HS-27A (cell line): ENCODE results near the gene NEMP2.

Source experiments
- DNase-seq: peaks from one replicate; pipeline ENCODE4 v3.0.0-alpha.2; 2012; ENCODE audit warnings: low read depth, missing footprints

Gene NEMP2

DNA sequence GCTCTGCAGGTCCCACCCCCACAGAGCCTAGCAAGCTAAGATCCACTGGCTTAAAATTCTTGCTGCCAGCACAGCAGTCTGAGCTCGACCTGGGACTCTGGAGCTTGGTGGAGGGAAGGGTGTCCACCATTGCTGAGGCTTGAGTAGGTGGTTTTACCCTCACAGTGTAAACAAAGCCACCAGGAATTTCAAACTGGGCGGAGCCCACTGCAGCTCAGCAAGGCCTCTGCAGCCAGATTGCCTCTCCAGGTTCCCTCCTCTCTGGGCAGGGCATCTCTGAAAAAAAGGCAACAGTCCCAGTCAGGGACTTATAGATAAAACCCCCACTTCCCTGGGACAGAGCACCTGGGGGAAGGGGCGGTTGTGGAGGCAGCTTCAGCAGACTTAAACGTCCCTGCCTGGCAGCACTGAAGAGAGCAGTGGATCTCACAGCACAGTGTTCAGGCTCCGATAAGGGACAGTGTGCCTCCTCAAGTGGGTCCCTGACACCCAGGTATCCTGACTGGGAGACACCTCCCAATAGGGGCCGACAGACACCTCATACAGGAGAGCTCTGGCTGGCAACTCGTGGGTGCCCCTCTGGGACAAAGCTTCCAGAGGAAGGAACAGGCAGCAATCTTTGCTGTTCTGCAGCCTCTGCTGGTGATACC is 20.0 kb upstream of the NEMP2 start:
- DNase-seq: no peak

DNA sequence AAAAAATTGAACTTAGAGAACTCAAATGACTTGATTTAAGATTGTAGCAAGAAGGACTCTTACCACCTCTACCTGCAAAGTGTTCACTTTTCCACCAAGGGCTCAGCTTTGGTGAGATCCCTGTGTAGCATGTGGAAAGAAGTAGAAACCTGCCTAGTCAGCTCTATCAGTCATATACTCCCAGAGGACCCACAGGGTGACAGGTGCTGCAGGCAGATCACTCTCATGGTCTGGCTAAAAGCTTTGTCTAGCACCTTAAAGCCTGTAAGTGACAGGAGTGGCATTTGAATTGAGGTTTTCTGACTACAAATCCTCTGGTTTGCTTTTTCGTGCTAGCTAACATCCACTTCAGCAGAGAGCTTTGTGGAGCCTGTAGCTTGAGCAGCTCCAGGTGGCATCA is 18.7 kb upstream of the NEMP2 start:
- no peak for DNase-seq

DNA sequence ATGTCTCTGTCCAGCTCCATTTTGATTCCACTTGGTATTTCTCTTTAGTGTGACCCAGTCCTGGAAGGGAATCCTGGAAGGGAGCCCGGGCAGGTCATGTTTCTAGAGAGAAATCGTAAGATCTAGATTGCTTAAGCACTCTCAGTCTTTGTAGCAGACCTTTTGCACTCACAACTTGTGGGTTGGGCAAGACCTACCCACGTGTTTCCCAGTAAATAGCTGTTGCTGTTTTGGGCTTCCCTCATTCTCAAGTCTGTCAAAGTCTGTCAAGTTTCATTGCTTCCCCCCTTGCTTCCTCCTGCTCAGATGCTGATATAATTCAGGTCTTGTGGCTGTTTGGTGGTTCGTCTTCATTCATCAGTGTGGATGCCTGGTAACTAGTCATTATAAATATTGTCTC is 17.4 kb upstream of the NEMP2 start:
- DNase-seq: no peak

DNA sequence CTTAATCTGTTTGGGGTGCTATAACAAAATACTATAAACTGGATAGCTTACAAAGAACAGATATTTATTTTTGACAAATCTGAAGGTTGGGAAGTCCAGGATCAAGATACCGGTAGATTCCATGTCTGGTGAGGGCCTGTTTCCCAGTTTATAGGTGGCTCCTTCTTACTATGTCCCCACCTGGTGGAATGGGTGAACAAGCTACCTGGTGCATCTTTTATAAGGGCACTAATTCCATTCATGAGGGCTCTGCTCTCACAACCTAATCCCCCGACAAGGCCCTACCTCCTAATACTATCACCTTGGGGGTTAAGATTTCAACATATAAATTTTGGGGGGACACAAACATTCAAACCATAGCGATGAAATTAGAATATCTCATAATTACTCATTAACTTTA is 15.6 kb upstream of the NEMP2 start:
- DNase-seq: no peak

DNA sequence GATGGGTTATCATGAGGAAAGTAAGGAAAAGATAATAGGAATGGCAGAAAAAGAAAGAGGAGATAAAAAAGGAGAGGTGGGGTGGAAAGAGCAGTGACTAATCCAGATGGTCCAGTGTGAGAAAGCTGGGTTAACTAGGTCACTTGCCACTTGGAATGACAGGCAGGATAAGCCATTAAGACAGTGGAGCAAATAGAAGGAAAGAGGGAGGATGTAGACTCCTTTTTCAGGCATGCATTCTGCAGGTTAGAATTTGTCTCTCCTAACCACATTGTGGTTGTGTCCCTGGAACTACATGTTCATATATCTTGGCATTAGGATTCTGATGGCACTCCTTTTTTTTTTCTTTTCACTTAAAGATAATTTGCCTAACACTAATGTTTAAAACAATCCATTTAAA is 13.4 kb upstream of the NEMP2 start:
- DNase-seq: no peak

DNA sequence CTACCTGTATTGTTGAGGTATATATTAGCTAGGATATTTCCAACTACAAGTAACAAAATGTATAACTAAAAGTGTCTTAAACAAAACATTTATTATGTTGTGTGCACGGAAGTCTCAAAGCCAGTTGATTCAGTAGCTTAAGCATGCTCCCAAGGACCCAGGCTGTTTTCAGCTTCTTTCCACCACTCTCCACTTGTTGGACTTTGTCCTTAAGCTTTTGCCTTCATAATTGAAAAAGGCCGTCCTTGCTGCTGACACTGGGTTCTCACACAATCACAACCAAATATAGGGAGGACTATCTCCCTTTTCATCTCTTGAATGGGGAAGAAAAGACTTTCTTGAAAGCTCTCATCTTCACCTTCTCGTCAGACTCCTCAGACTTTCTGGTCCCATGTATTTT is 12.2 kb upstream of the NEMP2 start:
- DNase-seq: no peak

DNA sequence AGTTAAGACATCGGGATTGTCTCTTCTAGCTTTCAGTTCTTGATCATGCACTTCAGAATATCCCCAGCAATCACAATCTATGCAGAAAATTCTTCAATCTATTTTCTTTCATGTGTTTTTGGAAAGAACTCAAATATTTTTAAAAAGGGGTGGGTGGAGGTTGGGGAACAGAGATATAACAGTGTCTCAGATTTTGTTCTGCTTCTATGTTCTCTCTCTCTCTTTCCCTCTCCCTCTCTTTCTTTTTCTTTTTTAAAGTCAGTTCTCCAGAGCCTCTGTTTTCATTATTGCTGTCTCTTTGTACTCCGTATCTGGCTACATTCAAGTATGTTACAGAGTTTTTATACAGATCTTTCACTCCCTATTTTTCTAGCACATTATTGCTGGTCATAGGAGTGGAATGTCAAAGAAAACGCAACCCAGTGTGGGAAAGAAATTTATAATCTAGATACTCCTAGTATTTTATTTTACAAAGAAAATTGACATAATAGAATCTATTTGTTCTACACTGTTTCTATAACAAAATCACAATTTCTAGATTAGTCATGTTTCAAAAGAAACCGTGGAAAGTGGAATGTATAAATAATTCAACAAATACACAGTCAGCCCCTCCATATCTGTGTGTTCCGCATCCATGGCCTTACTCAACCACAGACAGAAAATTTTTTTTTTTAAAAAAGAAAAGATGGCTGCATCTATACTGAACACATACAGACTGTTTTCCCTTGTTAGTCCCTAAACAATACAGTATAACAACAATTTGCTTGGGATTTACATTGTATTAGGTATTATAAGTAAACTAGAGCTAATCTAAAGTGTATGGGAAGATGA is 11.2 kb upstream of the NEMP2 start:
- no peak for DNase-seq

DNA sequence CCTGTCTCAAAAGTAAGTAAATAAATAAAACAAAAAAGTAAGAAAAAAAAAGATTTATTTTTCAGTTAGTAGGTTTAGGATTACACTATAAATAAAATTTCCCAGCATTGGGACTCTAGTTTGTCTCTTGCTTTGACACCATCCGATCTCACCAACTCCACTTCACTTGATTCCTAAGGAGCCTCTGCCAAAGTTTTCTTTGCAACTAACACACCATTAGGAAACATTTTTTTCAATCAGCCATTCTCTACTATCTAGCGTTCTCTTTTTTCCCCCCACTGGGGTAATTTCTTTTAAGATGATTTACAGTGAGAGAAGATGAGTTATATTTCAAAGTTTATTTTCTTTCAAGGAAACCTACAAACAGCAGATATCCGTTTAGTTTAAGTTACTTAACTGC is 10.6 kb upstream of the NEMP2 start:
- DNase-seq: no peak

DNA sequence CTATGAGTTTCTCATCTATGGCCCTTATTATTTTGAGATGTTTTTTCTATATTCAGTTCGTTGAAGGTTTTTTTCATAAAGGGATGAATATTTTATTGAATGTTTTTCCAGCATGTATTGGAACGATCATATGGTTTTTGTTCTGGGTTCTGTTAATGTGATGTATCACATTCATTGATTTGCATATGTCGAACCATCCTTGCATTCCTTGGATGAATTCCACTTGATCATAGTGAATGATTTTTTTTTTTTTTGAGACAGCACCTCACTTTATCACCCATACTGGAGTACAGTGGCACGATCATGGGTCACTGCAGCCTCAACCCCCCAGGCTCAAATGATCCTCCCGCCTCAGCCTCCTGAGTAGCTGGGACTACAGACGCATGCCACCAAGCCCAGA is 5.5 kb upstream of the NEMP2 start:
- no peak for DNase-seq

DNA sequence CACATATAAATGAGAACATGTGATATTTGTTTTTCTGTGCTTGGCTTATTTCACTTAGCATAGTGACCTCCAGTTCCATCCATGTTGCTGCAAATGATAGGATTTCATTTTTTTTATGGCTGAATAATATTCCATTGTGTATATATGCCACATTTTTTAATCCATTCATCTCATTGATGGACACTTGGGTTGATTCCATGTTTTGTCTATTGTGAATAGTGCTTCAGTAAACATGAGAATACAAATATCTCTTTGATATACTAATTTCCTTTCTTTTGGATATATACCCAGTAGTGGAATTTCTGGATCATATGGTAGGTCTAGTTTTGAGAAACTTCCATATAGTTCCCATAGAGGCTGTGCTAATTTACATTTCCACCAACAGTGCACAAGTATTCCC is 3.7 kb upstream of the NEMP2 start:
- no peak for DNase-seq

DNA sequence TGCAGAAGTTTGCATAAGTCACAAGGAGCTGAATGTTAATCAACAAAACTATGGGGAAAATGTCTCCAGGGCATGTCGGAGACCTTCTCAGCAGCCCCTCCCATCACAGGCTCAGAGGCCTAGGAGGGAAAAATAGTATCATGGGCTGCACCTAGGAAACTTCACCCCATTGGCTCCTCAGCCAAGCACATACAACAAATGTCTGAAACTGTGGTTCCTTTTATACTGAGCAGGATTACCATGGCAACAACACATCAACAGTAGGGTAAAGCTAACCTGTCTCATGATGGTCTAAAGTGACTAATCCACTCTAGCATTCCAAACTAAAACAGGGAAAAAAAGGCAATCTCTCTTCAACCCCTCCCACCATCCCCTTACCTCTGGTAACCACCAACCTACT is 3.2 kb upstream of the NEMP2 start:
- DNase-seq: no peak

DNA sequence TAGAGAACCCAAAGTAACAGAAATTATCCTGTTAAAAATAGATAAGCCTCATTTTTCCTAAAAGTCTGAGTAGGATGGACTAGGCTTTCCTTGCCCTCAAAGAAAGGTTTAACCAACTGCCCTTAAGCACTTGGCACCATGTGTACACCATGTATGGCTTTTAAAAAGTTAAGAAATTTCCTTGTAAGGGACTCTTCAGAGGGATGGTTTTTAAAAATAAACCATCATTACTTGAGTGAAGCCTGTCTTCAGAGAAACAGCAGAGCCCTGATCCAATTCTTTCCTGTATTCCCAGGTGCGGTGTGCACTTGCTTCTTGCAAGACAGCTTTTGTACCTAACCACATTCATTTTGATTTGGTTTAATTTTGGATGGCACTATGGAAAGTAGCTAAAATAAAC is 1.1 kb upstream of the NEMP2 start:
- DNase-seq: no peak

DNA sequence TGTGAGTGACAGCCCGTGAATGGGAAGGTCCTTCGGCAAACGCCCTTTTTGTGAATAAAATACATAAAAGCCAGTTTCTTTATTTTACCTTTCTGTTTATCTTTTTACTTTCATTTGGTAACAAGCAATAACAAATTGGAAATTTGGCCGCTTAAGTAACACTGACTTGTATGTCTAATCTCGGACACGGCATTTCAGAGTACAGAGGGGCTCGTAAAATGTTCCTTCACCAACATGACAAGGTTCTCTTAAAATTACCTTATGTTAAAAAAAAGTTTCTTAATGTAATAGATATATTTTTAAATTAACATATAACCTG is 558 bp upstream of the NEMP2 start:
- no peak for DNase-seq

DNA sequence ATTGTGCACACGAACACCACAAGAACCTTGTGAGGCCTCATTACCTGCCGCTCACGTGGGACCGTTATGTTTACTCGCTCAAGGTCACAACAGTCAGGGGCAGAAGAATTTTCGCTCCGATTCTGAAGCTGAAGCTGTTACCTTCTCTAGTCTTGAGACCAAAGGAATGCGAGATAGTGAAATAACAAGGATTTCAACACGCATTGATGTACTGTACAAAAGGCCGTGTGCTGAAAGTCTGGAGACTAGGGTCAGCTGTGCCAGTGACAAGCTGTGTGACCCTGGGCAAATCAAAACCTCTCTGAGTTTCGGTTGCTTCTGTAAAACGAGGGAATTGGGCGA is 583 bp downstream of the NEMP2 start:
- DNase-seq: no peak

DNA sequence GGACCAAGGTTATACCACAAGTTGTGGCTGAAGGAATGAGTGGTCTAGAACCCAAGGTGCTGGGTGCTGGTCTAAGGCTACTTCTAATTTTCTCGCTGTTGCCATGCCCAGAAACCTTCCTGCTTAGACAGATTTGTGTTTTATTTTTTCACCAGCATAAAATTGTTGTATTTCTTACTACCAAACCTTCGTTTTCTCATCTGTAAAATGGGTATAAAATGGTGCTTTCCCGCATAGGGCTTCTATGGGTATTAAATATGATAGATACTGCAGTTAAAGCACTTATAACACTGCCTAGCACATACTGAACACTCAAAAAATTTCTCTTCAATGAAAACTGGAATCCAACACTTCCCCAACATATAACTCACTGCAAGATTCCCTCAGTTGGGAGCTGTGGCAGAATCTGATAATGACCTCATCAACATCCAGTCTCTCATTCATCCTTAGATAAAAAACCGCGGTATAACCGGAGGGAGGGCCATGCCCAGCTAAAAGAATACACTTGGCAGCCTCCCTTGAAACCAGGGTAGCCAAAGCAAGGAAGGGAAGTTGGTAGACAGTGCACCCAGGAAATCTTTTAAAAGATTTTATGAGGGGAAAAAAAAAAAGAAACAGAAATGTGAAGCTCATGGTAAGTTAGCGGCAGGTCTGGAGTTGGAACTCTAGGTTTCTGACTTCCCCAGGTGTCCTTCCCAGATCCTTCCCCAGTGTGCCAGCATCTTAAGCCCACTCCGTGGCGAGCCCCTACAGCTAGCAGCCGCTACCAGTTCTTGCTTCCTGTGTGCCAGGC is 1.2 kb downstream of the NEMP2 start:
- DNase-seq: no peak

DNA sequence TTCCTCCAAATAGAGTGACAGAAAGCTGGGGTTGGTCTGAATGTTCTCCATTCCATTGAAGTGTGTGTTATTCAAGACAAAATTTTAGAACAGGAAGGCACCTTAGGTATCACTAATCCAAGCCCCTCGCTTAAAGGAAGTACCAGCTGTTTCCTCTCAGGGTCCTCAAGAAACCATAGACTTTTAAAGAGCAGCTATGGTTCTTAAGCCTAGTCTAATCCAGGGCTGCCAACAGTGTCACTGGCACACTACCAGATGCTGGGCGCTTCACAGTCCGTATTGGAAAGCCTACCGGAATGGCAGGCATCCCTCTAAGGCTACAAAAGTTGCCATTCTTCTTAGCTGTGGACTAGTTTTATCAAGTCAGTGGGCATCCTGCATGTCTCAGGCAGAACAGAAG is 1.9 kb downstream of the NEMP2 start:
- DNase-seq: no peak

DNA sequence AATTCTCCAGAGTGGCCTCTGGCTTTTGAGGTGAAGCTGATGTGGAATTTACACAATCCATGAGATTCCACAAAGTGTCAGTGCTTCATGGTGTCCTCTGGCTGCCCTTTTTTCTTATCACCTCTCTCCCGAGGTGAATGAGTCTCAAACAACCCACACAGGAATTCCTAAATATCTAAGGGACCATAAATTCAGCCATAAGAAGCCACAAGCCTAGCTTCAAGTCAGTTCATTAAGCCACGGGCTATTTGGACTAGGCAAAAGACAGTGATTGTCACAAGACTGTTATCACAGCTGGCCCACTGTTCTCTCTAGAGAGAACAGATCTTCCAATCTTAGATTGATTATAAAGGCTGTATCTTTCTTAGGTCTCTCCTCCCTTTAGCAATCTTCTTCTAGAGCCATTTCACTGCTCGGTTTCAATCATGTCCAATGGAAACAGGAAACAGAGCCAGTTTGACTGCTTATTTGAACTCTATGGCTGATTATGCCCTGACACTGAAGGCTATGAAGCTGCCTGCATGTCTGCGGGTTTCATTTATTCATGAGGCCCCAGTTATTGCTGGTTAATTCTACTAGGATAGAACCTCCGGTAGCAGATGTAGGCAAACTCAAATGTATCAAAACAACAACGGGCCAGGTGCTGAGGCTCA is 4.1 kb downstream of the NEMP2 start:
- DNase-seq: no peak

DNA sequence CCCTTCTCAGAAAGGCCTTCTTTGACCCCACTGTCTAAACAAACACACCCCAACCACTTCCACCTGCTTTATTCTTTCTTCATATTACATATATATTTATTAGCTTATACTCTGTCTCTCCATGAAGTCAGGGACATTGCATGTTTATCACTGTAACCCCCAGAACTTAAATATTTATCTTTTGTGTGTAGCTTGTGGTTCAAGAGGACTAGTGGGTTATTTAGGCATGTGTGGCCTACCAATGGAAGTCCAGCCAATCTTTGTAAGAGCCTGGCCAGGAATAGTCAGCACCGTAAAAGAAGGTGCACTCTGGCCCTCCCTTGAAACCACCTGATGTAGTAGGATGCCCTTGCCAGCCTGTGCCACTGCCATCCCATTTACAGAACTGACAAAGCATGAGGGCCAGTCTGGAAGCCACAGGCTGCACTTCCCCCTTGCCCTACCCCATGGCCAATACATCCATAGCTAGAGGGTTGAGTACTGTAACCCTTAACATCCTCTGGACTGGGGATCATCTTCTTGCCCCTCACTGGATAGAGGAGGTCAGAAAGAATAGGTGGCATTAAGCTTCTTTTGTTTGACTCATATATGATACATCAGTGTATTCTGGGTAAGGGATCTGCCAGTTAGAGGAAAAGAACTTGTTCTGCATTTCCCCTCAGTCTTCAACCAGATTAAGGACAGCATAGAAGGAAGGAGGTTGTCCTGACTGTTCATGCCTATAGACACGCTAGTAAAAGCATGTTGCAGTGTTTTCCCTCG is 4.9 kb downstream of the NEMP2 start:
- no peak for DNase-seq

DNA sequence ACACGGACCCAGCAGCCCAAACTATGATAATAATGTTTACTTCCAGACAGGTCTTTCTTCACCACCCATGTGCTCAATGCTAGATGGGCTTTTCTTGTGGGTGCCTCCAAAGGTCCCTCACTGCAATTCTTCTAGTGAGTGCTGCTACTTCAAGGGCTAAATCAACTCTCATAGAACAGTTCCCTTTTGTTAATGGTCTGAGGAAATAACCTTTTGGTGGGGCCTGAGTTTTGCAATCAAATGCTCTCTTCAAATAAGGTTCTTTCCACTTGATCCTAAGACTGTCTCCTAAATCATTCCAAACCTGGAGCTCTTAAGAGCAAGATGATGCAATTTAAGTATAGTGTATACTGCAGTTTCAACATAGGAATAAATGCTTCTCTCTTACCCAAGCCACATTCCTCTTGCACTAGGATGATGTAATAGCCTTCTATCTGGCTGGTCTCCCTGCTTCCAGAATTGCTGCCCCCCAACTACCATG is 6.0 kb downstream of the NEMP2 start:
- no peak for DNase-seq

DNA sequence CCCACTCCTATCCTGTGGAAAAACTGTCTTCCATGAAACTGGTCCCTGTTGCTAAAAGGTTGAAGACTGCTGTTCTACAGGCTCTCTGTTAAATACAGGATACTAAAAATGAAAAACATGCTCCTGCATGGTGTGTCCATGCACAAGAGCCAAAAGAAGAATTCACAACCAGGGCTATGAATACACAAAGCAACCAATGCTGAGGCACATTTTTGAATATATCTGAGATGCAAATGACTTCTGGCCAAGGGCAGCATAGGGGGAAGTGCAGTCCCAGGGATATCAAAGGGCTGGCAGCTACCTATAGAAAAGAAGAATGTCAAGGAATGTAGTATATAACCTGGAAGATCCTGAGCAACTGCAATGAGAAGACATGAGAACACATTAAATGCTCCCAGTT is 6.6 kb downstream of the NEMP2 start:
- DNase-seq: no peak

DNA sequence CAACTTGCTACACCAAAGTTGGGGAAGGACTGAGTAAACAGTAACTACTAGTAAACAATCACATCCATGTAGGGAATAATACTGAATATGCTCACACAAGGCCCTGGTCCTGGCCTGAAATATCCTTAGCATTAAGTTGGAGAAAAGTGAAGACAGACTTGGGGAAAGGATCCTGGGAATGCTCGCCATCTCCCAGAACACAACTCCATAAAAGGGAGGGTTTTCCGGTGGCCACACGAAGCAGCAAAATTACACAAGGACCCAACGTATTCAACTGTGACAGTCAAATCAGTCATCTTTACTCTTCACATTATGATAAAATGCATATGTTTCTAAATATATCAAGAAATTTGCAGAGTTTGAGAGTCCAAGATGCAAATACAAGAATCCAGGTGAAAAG is 7.3 kb downstream of the NEMP2 start:
- DNase-seq: no peak
